ENCODE data around the gene NEDD8.
A peak's percentile ranks its signal among the peaks of the same experiment; 100 is the strongest.

NEDD8 gene

GRCh38 chr14:24182110-24182882 is 49.9 kb downstream of the NEDD8 start:
- Histone ChIP-seq H3K4me3 (ENCODE audit: low read depth, low read length) (no peak overlapping the region), H3K4me1 (ENCODE audit: control insufficient read depth, insufficient read depth, low read length) (no peaks in the 10 kb centered on the region), H3K9me3 (ENCODE audit: control insufficient read depth, insufficient read depth, low read depth, low read length) (no peaks in the 10 kb centered on the region), H3K27ac (ENCODE audit: extremely low read depth, low read depth, low read length) (no peak overlapping the region), H3K36me3 (ENCODE audit: control insufficient read depth in 2 of 2, insufficient read depth in 1 of 2, low read length in 2 of 2) (peaks cover 0 to 98% of the 10 kb centered on the region in 2 experiments; a peak in 2 of 3 replicates)
- CTCF ChIA-PET: no interaction called here
- POLR2A ChIA-PET: no interaction called here
- peak; percentile 62 for TF ChIP-seq ZNF513 (tag by site-specific recombination; IDR thresholded peaks at IDR 0.05)
- no peak for TF ChIP-seq ZNF549 (tag by site-specific recombination; IDR thresholded peaks at IDR 0.05)

DNA sequence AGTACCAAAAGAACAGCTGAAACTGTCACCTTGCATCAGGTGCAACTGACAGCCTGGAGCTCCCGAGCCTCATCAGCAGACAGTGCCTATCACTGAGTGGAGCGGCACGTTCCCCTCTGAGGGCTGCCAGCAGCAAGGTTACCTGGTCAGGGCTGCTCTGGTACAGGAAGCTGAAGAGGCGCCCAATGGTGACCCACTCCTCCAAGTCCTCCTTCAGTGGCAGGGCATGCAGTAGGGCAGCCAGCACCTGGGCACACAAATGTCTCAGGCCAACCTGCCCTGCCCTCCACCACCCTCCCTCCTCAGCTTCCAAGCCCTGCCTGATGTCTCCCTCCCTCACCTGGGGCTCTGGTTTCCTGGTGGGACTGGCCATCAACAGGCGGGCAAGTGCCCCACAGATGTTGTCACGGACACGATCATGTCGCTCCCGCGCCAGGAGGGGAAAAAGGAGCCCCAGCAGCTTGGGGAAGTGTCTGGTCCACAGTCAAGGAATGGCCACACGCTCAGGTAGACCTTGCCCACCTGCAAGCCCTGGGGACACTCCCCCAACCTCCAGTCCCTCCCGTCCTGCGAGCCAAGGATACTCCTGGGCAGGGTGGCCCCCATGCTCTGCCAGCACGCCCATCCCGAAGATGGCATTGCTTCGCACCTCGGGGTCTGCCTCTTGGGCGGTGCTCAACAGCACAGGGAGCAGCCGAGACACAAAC is 50.6 kb downstream of the NEDD8 start:
- Histone ChIP-seq H3K9me3 (ENCODE audit: control insufficient read depth, insufficient read depth, low read depth, low read length) (no peaks in the 10 kb centered on the region), H3K27ac (ENCODE audit: extremely low read depth, low read depth, low read length) (no peak overlapping the region), H3K4me3 (ENCODE audit: low read depth, low read length) (no peak overlapping the region), H3K36me3 (ENCODE audit: control insufficient read depth in 2 of 2, insufficient read depth in 1 of 2, low read length in 2 of 2) (peaks cover 0 to 98% of the 10 kb centered on the region in 2 experiments; a peak in 2 of 3 replicates), H3K4me1 (ENCODE audit: control insufficient read depth, insufficient read depth, low read length) (no peaks in the 10 kb centered on the region)
- TF ChIP-seq, protein P1, sequence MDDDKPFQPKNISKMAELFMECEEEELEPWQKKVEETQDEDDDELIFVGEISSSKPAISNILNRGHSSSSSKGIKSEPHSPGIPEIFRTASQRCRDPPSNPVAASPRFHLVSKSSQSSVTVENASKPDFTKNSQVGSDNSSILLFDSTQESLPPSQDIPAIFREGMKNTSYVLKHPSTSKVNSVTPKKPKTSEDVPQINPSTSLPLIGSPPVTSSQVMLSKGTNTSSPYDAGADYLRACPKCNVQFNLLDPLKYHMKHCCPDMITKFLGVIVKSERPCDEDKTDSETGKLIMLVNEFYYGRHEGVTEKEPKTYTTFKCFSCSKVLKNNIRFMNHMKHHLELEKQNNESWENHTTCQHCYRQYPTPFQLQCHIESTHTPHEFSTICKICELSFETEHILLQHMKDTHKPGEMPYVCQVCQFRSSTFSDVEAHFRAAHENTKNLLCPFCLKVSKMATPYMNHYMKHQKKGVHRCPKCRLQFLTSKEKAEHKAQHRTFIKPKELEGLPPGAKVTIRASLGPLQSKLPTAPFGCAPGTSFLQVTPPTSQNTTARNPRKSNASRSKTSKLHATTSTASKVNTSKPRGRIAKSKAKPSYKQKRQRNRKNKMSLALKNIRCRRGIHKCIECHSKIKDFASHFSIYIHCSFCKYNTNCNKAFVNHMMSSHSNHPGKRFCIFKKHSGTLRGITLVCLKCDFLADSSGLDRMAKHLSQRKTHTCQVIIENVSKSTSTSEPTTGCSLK (tag by site-specific recombination; IDR thresholded peaks at IDR 0.05): no peak
- TF ChIP-seq GFI1B (tag by site-specific recombination; IDR thresholded peaks at IDR 0.05) (no peak), ZNF266 (tag by site-specific recombination; IDR thresholded peaks at IDR 0.05; ENCODE audit: low read depth) (no peak), ZNF280D (tag by site-specific recombination; IDR thresholded peaks at IDR 0.05) (no peak), KLF7 (tag by site-specific recombination; IDR thresholded peaks at IDR 0.05; ENCODE audit: borderline replicate concordance) (no peak), ZNF707 (tag by site-specific recombination; IDR thresholded peaks at IDR 0.05) (no peak), ZNF341 (tag by site-specific recombination; IDR thresholded peaks at IDR 0.05; ENCODE audit: low read depth) (no peak), ZBTB20 (tag by site-specific recombination; IDR thresholded peaks at IDR 0.05) (no peak), TRIM28 (IDR thresholded peaks at IDR 0.05; ENCODE audit: borderline replicate concordance, low read length) (no peak), ATF2 (tag by site-specific recombination; IDR thresholded peaks at IDR 0.05; ENCODE audit: low read depth) (no peak), RBAK (tag by site-specific recombination; IDR thresholded peaks at IDR 0.05) (no peak), ZNF404 (tag by site-specific recombination; IDR thresholded peaks at IDR 0.05) (no peak), ZNF221 (tag by site-specific recombination; IDR thresholded peaks at IDR 0.05; ENCODE audit: borderline replicate concordance) (no peak), BCL11A (tag by site-specific recombination; IDR thresholded peaks at IDR 0.05; ENCODE audit: low read depth) (no peak), ZNF391 (tag by site-specific recombination; IDR thresholded peaks at IDR 0.05; ENCODE audit: borderline replicate concordance, low read depth) (no peak), ZNF521 (tag by site-specific recombination; IDR thresholded peaks at IDR 0.05) (no peak)
- TF ChIP-seq, protein P2, sequence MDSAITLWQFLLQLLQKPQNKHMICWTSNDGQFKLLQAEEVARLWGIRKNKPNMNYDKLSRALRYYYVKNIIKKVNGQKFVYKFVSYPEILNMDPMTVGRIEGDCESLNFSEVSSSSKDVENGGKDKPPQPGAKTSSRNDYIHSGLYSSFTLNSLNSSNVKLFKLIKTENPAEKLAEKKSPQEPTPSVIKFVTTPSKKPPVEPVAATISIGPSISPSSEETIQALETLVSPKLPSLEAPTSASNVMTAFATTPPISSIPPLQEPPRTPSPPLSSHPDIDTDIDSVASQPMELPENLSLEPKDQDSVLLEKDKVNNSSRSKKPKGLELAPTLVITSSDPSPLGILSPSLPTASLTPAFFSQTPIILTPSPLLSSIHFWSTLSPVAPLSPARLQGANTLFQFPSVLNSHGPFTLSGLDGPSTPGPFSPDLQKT (IDR thresholded peaks at IDR 0.05; ENCODE audit: borderline replicate concordance, low read depth, low read length): no peak
- ChIA-PET CTCF (interaction anchor here (0.9 to 1.0 kb wide), 2 partner anchors 19 to 20 kb away, joined by 3 to 4 read pairs; partner anchors contain the start of gene IRF9), POLR2A (interaction anchor here (0.6 to 1.0 kb wide), 4 partner anchors 12 to 87 kb away, joined by 3 to 4 read pairs (median 3); partner anchors contain the start of genes EMC9, MDP1 and PCK2)

Measured in HEK293 (cell line).